ENCODE data around the gene AKT1. TPM values are rescaled to one million over a fixed set of nuclear protein-coding genes. Genes with fewer than 3 reads are reported as not detected.

AKT1 gene
- total and polyA plus RNA-seq, 2 of the 13 experiments (the other 11 are each of a cell fraction or from before 2014, with no cell fraction given) = 96.2 to 116 TPM

- TF ChIP-seq AGO2 (optimal IDR thresholded peaks at IDR 0.05; ENCODE audit: low read depth, low read length) (peak; percentile 49), GABPA (IDR thresholded peaks at IDR 0.05; ENCODE audit: low read depth, low read length) (no peak), GABPA (CRISPR knock-in tag; IDR thresholded peaks at IDR 0.05; ENCODE audit: low read depth) (peak; percentile 33), POLR2AphosphoS5 (IDR thresholded peaks at IDR 0.05; ENCODE audit: low read depth, low read length) (peak; percentile 8; the same call in 1 of the 2 replicates), RCOR2 (CRISPR knock-in tag; IDR thresholded peaks at IDR 0.05) (no peak), TOPORS (CRISPR knock-in tag; IDR thresholded peaks at IDR 0.05) (no peak), ZNF605 (CRISPR knock-in tag; IDR thresholded peaks at IDR 0.05) (0 out of 2 replicates have a peak, but pooled peaks have one; percentile 29), ZNF350 (CRISPR knock-in tag; IDR thresholded peaks at IDR 0.05; ENCODE audit: borderline replicate concordance, low read depth) (no peak; the same call in 1 of the 2 replicates), ZNF800 (CRISPR knock-in tag; IDR thresholded peaks at IDR 0.05) (no peak), GLI4 (CRISPR knock-in tag; IDR thresholded peaks at IDR 0.05; ENCODE audit: borderline replicate concordance) (0 out of 2 replicates have a peak, but pooled peaks have one; percentile 6), PRDM4 (CRISPR knock-in tag; IDR thresholded peaks at IDR 0.05; ENCODE audit: borderline replicate concordance) (no peak), ZNF563 (CRISPR knock-in tag; IDR thresholded peaks at IDR 0.05) (peak; percentile 30; the same call in 1 of the 2 replicates), KDM4B (CRISPR knock-in tag; IDR thresholded peaks at IDR 0.05) (no peak), NCOA2 (CRISPR knock-in tag; IDR thresholded peaks at IDR 0.05) (0 out of 2 replicates have a peak, but pooled peaks have one; percentile 9), ZMAT3 (CRISPR knock-in tag; conservative IDR thresholded peaks at IDR 0.05) (no peak), ETV5 (CRISPR knock-in tag; IDR thresholded peaks at IDR 0.05; ENCODE audit: borderline replicate concordance) (peak; percentile 33; the same call in 1 of the 2 replicates), RBFOX2 (IDR thresholded peaks at IDR 0.05; ENCODE audit: low read depth, low read length) (no peak; the same call in 1 of the 2 replicates), CEBPZ (IDR thresholded peaks at IDR 0.05; ENCODE audit: low read length) (no peak), PRMT3 (CRISPR knock-in tag; IDR thresholded peaks at IDR 0.05; ENCODE audit: borderline replicate concordance, low read depth) (no peak), ZBTB25 (CRISPR knock-in tag; IDR thresholded peaks at IDR 0.05) (peak; percentile 87; the same call in 1 of the 2 replicates), ZZZ3 (CRISPR knock-in tag; IDR thresholded peaks at IDR 0.05; ENCODE audit: borderline replicate concordance) (no peak)
These were observed 4.6 kb upstream of the AKT1 start (continued) for GRCh38 chr14:104800015-104800770.
